Measurements from ENCODE around the gene APBA1. TPM values are rescaled to one million over a fixed set of nuclear protein-coding genes. Genes with fewer than 3 reads are reported as not detected.

The APBA1 gene
- total RNA-seq, 1 donor from 2014 or later: 6.2 TPM

- no peaks in the 10 kb centered on the region for H3K4me1 ChIP-seq
- ATAC-seq (no peak), DNase-seq (no peak)
- TF ChIP-seq, protein P1, sequence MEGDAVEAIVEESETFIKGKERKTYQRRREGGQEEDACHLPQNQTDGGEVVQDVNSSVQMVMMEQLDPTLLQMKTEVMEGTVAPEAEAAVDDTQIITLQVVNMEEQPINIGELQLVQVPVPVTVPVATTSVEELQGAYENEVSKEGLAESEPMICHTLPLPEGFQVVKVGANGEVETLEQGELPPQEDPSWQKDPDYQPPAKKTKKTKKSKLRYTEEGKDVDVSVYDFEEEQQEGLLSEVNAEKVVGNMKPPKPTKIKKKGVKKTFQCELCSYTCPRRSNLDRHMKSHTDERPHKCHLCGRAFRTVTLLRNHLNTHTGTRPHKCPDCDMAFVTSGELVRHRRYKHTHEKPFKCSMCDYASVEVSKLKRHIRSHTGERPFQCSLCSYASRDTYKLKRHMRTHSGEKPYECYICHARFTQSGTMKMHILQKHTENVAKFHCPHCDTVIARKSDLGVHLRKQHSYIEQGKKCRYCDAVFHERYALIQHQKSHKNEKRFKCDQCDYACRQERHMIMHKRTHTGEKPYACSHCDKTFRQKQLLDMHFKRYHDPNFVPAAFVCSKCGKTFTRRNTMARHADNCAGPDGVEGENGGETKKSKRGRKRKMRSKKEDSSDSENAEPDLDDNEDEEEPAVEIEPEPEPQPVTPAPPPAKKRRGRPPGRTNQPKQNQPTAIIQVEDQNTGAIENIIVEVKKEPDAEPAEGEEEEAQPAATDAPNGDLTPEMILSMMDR (IDR thresholded peaks at IDR 0.05): no peak
- no peaks in the 10 kb centered on the region for H3K27me3 ChIP-seq
- no peak overlapping the region for H3K4me3 ChIP-seq
- intact Hi-C loops (cut with DNase I): no loop called here
- no peak overlapping the region for H3K27ac ChIP-seq
- H3K9me3 ChIP-seq: no peaks in the 10 kb centered on the region
- no peaks in the 10 kb centered on the region for H3K36me3 ChIP-seq
Measured at GRCh38 chr9:69590266-69590665, 81.9 kb downstream of the APBA1 start.

DNA sequence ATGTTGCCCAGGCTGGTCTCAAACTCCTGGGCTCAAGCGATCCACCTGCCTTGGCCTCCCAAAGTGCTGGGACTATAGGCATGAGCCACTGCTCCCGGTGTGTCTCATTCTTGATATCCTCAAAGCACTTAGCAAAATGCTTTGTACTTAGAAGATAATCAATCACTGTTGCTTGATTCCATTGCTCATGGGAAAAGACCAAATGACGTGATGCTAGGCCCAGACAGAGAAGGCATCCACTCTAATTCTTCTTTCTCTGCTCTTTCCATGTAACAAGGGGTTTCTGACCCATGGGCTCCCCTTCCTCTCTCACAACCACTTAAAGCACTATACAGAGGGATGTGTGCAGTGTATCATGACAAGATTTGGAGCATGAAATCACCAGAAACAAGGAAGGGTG lies 83.0 kb downstream of the APBA1 start:
- H3K36me3 ChIP-seq: no peaks in the 10 kb centered on the region
- TF ChIP-seq, protein P1 (IDR thresholded peaks at IDR 0.05): no peak
- no peaks in the 10 kb centered on the region for H3K4me1 ChIP-seq
- no peak overlapping the region for H3K27ac ChIP-seq
- no peaks in the 10 kb centered on the region for H3K27me3 ChIP-seq
- intact Hi-C loops (cut with DNase I): no loop called here
- no peak for ATAC-seq
- no peak overlapping the region for H3K4me3 ChIP-seq
- no peaks in the 10 kb centered on the region for H3K9me3 ChIP-seq
- no peak for DNase-seq

DNA sequence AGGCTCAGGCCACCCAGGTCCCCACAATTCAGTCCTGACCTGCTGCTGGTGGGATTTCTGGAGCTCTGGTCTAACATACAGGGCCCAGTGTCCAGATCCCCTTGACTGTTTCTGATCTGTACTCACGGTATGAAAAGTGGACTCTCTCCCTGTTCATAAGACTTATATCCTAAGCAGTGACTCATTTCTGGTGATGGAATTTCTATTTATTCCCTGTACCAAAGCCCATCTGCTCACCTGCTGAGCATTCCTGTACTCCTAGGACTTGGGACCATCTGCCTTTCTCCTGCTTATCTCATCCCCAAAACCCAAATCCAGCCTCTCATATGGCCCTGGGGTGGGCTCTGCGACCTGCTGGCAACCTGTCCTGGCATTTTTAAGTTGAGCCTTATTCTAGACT lies 86.6 kb downstream of the APBA1 start:
- Histone ChIP-seq H3K4me1 (no peaks in the 10 kb centered on the region), H3K4me3 (no peak overlapping the region)
- TF ChIP-seq, protein P1 (IDR thresholded peaks at IDR 0.05): no peak

DNA sequence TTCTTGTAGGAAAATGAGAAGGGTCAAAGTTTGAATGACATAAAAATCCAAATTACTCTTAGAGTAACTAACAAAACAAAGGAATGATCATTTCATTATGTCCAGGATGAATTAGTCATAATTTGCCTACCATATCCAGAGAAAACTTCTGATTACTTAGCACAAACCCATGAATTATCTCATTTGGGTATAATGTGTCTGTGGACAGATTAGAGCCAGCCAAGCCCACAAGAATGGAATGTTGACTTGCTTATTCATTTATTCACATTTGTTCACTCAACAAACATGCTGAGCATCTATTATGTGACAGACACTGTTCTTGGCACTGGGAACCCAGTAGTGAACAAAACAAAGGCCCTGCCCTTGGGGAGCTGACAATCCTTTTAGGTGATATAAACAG lies 87.4 kb downstream of the APBA1 start:
- Histone ChIP-seq H3K27ac (no peak overlapping the region), H3K27me3 (no peaks in the 10 kb centered on the region), H3K4me3 (no peak overlapping the region), H3K36me3 (no peaks in the 10 kb centered on the region), H3K4me1 (no peaks in the 10 kb centered on the region), H3K9me3 (no peaks in the 10 kb centered on the region)
- TF ChIP-seq, protein P1 (IDR thresholded peaks at IDR 0.05): no peak
- DNase-seq (no peak), ATAC-seq (no peak)
- intact Hi-C loops (cut with DNase I): no loop called here

More for the DNA sequence above, 86.6 kb downstream of the APBA1 start:
- Histone ChIP-seq H3K27me3 (no peaks in the 10 kb centered on the region), H3K36me3 (no peaks in the 10 kb centered on the region), H3K27ac (no peak overlapping the region), H3K9me3 (no peaks in the 10 kb centered on the region)
- ATAC-seq (no peak), DNase-seq (no peak)
- intact Hi-C loops (cut with DNase I): no loop called here

- no peak for DNase-seq
- H3K4me3 ChIP-seq: no peak overlapping the region
- H3K9me3 ChIP-seq: no peaks in the 10 kb centered on the region
- intact Hi-C loops (cut with DNase I): no loop called here
- TF ChIP-seq, protein P1 (IDR thresholded peaks at IDR 0.05): no peak
- no peaks in the 10 kb centered on the region for H3K4me1 ChIP-seq
- H3K36me3 ChIP-seq: no peaks in the 10 kb centered on the region
- no peak overlapping the region for H3K27ac ChIP-seq
- no peak for ATAC-seq
- H3K27me3 ChIP-seq: no peaks in the 10 kb centered on the region
Measured at GRCh38 chr9:69583645-69584234, 88.4 kb downstream of the APBA1 start.
